DND-41 (cell line): Measurements from ENCODE around the gene DIAPH3.

ENCODE experiments used
- ATAC-seq: fragments of 200-7000 bp; cut with Tn5 transposase; 3 replicates; pipeline ENCODE4 v1.9.1; 2021; ENCODE audit warnings: low read depth; ENCODE audit not compliant: insufficient read depth
- DNase-seq: peaks from one replicate; pipeline ENCODE4 v3.0.0-alpha.2; 2020
- H2AFZ ChIP-seq: 2 replicates; pipeline ENCODE4 v1.6.0; 2012; ENCODE audit warnings: low read depth, low read length
- H3K27ac ChIP-seq: 2 replicates; pipeline ENCODE4 v1.5.1; 2012; ENCODE audit warnings: low read length, inconsistent platforms
- H3K27me3 ChIP-seq: fragments of 200-600 bp; sonication (generic); 2 replicates; pipeline ENCODE4 v1.6.0; 2012; ENCODE audit warnings: low read length, mild to moderate bottlenecking, inconsistent platforms; ENCODE audit not compliant: insufficient read depth, poor library complexity
- H3K36me3 ChIP-seq: 2 replicates; pipeline ENCODE4 v1.5.1; 2012; ENCODE audit warnings: low read length, inconsistent platforms; ENCODE audit not compliant: insufficient read depth
- H3K4me1 ChIP-seq: 2 replicates; pipeline ENCODE4 v1.5.1; 2012; ENCODE audit warnings: mild to moderate bottlenecking, low read length; ENCODE audit not compliant: insufficient read depth
- H3K4me2 ChIP-seq: 2 replicates; pipeline ENCODE4 v1.6.0; 2012; ENCODE audit warnings: mild to moderate bottlenecking, moderate library complexity, low read length, inconsistent platforms; ENCODE audit not compliant: insufficient read depth
- H3K4me3 ChIP-seq, 2 experiments: fragments of 200-600 bp in 1 of 2; shearing (Covaris generic) in 1 of 2; 2 replicates each; pipeline ENCODE4 v1.5.1; 2012 to 2016; ENCODE audit warnings: inconsistent platforms in 2 of 2, low read length in 2 of 2, mild to moderate bottlenecking in 2 of 2, low read depth in 1 of 2, moderate library complexity in 1 of 2
- H3K79me2 ChIP-seq: 2 replicates; pipeline ENCODE4 v1.6.0; 2012; ENCODE audit warnings: low read length, inconsistent platforms; ENCODE audit not compliant: insufficient read depth
- H3K9ac ChIP-seq: 2 replicates; pipeline ENCODE4 v1.6.0; 2012; ENCODE audit warnings: low read depth, mild to moderate bottlenecking, inconsistent platforms, low read length, moderate library complexity
- H3K9me3 ChIP-seq: 2 replicates; pipeline ENCODE4 v1.5.1; 2012; ENCODE audit warnings: low read length, moderate library complexity, mild to moderate bottlenecking, inconsistent platforms; ENCODE audit not compliant: insufficient read depth, severe bottlenecking
- H4K20me1 ChIP-seq: 2 replicates; pipeline ENCODE4 v1.6.0; 2012; ENCODE audit warnings: low read length; ENCODE audit not compliant: insufficient read depth
- EZH2 ChIP-seq: IDR thresholded peaks from 3 replicates; pipeline ENCODE4 v1.6.1; 2012; ENCODE audit warnings: borderline replicate concordance, low read depth, mild to moderate bottlenecking, moderate library complexity, low read length, inconsistent platforms; ENCODE audit not compliant: severe bottlenecking
- TF ChIP-seq, protein P1 (sequence below): IDR thresholded peaks from 2 replicates; pipeline ENCODE4 v1.5.1; 2012; ENCODE audit warnings: borderline replicate concordance, low read length, moderate library complexity, mild to moderate bottlenecking; ENCODE audit not compliant: poor library complexity, severe bottlenecking; ENCODE audit errors: extremely low read depth

The DIAPH3 gene

DNA sequence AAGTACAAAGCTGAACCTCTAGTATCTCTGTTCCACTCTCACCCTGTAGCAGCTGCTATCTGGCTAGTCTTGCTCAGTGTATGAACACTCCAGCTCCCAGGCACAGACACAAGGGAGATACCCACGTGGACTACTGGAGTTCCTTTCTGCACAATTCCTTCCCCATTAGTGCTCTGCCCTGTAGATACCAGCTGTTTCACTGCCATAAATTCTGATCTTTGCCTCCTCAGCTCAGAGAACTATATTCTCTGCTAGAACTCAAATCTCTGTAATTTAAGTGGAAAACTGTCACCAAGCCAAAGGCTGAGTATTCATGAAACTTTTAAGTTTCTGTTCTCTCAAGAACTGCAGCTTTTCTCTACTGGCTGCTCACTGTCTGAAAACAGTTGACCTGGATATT lies 273.7 kb downstream of the DIAPH3 start:
- ATAC-seq (no peak), DNase-seq (no peak)
- Histone ChIP-seq H3K27me3 (no peaks in the 10 kb centered on the region), H3K4me1 (no peaks in the 10 kb centered on the region), H3K79me2 (no peaks in the 10 kb centered on the region), H3K36me3 (peaks cover 5% of the 10 kb centered on the region), H3K4me3 (no peak overlapping the region), H3K9me3 (no peaks in the 10 kb centered on the region), H4K20me1 (no peaks in the 10 kb centered on the region), H3K4me2 (no peak overlapping the region), H3K27ac (no peak overlapping the region), H3K9ac (no peak overlapping the region), H2AFZ (no peak overlapping the region)
- TF ChIP-seq, protein P1, sequence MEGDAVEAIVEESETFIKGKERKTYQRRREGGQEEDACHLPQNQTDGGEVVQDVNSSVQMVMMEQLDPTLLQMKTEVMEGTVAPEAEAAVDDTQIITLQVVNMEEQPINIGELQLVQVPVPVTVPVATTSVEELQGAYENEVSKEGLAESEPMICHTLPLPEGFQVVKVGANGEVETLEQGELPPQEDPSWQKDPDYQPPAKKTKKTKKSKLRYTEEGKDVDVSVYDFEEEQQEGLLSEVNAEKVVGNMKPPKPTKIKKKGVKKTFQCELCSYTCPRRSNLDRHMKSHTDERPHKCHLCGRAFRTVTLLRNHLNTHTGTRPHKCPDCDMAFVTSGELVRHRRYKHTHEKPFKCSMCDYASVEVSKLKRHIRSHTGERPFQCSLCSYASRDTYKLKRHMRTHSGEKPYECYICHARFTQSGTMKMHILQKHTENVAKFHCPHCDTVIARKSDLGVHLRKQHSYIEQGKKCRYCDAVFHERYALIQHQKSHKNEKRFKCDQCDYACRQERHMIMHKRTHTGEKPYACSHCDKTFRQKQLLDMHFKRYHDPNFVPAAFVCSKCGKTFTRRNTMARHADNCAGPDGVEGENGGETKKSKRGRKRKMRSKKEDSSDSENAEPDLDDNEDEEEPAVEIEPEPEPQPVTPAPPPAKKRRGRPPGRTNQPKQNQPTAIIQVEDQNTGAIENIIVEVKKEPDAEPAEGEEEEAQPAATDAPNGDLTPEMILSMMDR = no peak
- no peak for TF ChIP-seq EZH2

GRCh38 chr13:59888408-59888807 lies 275.3 kb downstream of the DIAPH3 start:
- Histone ChIP-seq H3K9me3 (no peaks in the 10 kb centered on the region), H3K27ac (no peak overlapping the region), H3K4me3 (no peak overlapping the region), H3K36me3 (peaks cover 5% of the 10 kb centered on the region), H3K4me1 (no peaks in the 10 kb centered on the region), H3K79me2 (no peaks in the 10 kb centered on the region), H3K27me3 (no peaks in the 10 kb centered on the region), H3K9ac (no peak overlapping the region), H3K4me2 (no peak overlapping the region), H2AFZ (no peak overlapping the region), H4K20me1 (no peaks in the 10 kb centered on the region)
- ATAC-seq (no peak), DNase-seq (no peak)
- no peak for TF ChIP-seq EZH2
- TF ChIP-seq, protein P1 = no peak

DNA sequence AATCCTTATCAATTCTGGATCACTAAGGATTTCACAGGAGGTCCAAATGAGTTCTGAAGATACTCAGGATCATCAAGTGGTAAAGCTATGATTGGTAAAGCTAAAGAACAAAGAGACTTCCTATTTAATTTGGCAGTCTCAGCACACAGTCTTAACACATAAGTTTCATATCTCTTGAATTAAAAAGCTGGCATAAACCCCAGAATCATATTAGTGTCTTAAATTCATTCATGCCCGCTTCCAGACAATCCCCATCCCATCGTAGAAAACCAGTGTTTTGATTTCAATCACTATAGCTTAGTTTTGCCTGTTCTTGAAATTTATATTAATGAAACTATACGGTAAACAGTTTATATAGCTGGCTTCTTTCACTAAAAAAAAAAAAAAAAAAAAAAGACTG lies 278.7 kb downstream of the DIAPH3 start:
- Histone ChIP-seq H3K4me1 (no peaks in the 10 kb centered on the region), H3K9ac (no peak overlapping the region), H3K27ac (no peak overlapping the region), H3K9me3 (no peaks in the 10 kb centered on the region), H2AFZ (no peak overlapping the region), H3K79me2 (no peaks in the 10 kb centered on the region), H4K20me1 (no peaks in the 10 kb centered on the region), H3K27me3 (no peaks in the 10 kb centered on the region), H3K4me2 (no peak overlapping the region), H3K36me3 (peaks cover 5% of the 10 kb centered on the region), H3K4me3 (no peak overlapping the region)
- TF ChIP-seq, protein P1 = no peak
- TF ChIP-seq EZH2 = no peak
- DNase-seq (no peak), ATAC-seq (no peak)

DNA sequence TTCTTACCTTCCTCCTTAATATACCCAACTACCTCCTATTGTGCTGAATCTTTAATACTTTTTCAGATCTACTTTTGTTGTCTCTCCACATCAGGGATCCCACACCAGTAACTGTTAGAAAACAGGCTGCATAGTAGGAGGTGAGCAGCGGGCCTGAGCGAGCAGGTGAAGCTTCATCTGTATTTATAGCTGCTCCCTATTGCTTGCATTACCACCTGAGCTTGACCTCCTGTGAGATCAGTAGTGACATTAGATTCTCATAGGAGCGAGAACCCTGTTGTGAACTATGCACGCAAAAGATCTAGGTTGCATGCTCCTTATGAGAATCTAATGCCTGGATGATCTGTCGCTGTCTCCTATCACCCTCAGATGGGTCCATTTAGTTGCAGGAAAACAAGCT lies 279.8 kb downstream of the DIAPH3 start:
- H3K36me3 ChIP-seq = peaks cover 12% of the 10 kb centered on the region
- TF ChIP-seq EZH2 = no peak
- TF ChIP-seq, protein P1 = no peak
- no peak overlapping the region for H3K4me3 ChIP-seq
- no peak overlapping the region for H3K4me2 ChIP-seq
- H3K27me3 ChIP-seq = no peaks in the 10 kb centered on the region
- ATAC-seq (no peak), DNase-seq (no peak)
- H2AFZ ChIP-seq = no peak overlapping the region
- no peaks in the 10 kb centered on the region for H3K9me3 ChIP-seq
- no peak overlapping the region for H3K27ac ChIP-seq
- H3K4me1 ChIP-seq = no peaks in the 10 kb centered on the region
- no peaks in the 10 kb centered on the region for H4K20me1 ChIP-seq
- no peak overlapping the region for H3K9ac ChIP-seq
- no peaks in the 10 kb centered on the region for H3K79me2 ChIP-seq
